GM19328 (cell line): Measurements from ENCODE around the gene EXOSC5.
"Not testable (repeated sequence)": the region's sequence is repeated elsewhere in the genome, so short reads cannot be mapped to it uniquely, and the experiment has no call there.

ENCODE experiments used
- ATAC-seq: cut with Tn5 transposase; IDR thresholded peaks from one replicate; pipeline ENCODE4 v1.9.1; 2021; ENCODE audit warnings: mild to moderate bottlenecking, moderate library complexity; ENCODE audit not compliant: unreplicated experiment

EXOSC5 gene

DNA sequence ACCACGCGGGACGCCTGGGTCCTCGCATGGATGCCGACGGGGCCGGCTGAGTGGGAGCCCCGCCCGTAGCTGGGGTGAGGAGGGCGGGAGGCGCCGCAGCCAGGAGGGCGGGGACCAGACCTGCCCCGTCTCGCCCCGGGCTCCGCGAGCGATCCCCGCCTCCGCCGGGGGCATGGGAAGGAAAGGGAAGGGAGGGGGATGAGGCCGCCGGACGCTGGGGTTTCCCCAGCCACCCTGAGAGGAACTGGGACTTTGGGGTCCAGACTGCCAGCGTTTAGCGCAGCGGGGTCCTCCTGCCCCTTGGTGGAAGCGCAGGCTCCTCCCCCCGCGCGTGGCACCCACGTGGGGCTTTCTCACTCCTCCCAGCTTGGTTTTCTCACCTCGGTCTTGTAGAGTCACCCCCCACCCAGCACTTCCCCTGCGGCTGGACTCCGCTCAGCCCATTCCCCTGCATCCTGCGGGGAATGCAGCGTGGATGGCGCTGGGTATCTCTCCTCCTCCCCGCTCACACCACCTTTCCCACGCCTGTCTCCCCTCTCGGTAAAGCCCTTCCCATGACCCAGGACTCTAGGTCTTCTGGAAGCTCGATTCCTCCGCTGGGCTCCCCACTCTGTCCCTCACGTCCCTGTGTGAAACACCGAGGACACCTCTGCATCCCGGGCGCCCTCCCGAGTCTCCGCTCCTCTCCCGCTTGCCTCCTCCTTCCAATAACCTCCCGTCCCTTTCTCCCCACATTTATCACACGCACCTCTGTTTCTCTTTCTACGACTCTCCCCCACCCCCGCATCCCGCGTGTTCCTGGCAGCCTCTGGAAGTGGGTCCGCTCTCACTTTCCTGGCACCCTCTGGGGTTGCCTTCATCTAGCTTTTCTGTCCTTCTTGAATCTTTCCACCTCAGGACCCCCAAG, 45.6 kb downstream of the EXOSC5 start:
- ATAC-seq: peak; percentile 45

DNA sequence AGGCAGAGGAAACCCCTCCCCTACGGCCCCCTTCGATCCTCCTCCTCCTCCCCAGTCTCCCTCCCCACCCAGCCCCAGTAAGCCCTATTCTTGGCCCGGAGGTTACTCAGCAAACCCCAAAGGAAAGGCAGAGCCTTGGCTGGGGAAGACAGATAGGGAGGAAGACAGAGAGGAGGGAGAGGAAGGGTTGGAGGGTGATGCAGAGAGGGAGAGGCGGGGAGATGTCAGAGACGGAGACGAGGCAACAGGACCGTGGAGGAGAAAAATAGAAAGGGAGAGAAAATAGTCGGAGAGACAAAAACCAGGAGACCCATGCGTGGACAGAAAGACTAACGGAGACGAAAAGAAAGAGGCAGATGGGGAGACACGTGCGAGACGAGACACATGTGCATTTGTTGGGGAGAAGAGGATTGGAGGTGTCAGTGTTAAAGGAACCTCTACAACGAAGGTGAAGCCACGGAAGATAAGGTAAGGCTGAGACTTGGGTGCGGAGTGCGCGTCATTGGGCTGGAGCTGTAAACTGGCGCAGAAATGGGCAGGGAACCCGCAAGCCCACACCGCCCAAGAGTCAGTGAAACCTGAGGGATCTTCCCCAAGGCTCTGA, 46.3 kb downstream of the EXOSC5 start:
- no peak for ATAC-seq

DNA sequence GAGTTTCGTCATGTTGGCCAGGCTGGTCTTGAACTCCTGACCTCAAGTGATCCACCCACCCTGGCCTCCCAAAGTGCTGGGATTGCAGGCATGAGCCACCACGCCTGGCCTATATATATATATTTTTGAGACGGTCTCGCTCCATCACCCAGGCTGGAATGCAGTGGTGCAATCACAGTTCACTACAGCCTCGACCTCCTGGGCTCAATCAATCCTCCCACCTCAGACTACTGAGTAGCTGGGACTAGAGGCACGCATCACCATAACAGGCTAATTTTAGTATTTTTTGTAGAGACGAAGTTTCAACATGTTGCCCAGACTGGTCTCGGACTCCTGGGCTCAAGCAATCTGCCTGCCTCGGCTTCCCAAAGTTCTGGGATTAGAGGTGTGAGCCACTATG, 50.2 kb downstream of the EXOSC5 start:
- ATAC-seq: not testable (repeated sequence)

DNA sequence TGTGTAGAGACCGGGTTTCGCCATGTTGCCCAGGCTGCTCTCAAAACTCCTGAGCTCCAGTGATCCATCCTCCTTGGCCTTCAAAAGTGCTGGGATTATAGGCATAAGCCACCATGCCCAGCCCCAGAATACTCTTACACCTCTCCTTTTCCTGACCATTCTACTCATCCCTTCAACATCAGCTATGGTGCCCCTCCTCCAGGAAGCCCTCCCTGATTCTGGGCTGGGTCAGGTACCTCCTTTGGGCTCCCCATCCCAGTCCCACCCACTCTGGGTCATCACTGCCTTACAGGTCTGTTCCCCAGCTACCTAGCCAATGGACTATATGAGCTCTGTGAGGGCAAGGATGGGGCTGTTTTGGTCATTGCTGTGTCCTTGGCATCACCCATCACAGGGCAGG, 53.0 kb downstream of the EXOSC5 start:
- no peak for ATAC-seq

DNA sequence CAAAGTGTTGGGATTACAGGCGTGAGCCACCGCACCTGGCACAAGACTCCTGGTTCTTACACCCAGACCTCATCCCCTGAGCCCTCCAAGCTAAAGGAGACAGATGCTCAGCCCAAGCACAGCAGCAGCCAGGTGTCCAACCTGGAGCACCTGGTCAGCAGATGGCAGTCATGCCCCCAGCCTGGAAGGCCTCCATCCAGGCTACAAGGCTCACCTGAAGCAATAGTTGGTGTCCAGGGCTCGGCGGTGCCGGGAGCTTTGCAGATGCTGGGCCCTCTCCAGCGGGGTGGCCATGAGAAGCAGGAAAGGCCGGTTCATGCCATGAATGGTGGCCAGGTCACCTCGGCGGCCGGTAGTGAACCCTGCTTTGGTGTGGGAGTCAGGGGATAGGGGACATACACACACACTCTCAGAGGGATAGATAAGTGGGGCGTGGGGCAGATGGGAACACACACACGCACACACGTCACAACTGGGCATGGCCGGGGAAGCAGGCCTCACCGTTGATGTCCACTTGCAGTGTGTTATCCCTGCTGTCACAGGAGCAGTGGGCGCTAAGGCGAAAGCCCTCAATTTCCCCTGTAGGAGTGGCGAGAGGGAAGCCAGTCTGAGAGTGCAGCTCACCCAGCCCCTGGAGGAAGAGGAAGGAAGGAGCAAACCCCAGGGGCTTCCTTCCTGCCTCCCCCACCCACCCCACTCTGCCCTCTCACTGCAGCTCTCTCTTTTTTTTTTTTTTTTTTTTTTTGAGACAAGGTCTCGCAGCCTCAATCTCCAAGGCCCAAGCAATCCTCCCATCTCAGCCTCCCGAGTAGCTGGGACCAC, 55.3 kb downstream of the EXOSC5 start:
- no peak for ATAC-seq

DNA sequence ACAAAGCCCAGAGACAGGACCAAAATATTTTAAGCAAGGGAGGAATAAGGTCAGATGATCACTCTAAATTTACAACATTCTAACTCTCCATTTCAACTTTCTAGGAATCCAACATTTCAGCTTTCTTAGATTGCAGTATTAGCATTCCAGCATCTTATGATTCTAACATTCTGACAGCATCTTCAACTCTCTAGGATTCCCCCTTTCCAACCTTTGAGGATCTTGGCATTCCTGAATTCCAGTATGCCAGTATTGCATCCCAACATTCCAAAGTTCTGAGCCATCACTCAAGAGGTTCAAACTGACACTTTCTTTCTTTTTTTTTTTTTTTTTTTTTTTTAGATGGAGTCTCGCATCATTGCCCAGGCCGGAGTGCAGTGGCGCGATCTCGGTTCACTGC, 57.2 kb downstream of the EXOSC5 start:
- ATAC-seq: no peak
